HG02885 (cell line): ENCODE data around the gene FAM185A.
"Not testable (repeated sequence)": the region's sequence is repeated elsewhere in the genome, so short reads cannot be mapped to it uniquely, and the experiment has no call there.

Source experiments
- ATAC-seq: cut with Tn5 transposase; IDR thresholded peaks from one replicate; pipeline ENCODE4 v1.9.1; 2021; ENCODE audit warnings: mild to moderate bottlenecking; ENCODE audit not compliant: unreplicated experiment, poor library complexity

Gene FAM185A

DNA sequence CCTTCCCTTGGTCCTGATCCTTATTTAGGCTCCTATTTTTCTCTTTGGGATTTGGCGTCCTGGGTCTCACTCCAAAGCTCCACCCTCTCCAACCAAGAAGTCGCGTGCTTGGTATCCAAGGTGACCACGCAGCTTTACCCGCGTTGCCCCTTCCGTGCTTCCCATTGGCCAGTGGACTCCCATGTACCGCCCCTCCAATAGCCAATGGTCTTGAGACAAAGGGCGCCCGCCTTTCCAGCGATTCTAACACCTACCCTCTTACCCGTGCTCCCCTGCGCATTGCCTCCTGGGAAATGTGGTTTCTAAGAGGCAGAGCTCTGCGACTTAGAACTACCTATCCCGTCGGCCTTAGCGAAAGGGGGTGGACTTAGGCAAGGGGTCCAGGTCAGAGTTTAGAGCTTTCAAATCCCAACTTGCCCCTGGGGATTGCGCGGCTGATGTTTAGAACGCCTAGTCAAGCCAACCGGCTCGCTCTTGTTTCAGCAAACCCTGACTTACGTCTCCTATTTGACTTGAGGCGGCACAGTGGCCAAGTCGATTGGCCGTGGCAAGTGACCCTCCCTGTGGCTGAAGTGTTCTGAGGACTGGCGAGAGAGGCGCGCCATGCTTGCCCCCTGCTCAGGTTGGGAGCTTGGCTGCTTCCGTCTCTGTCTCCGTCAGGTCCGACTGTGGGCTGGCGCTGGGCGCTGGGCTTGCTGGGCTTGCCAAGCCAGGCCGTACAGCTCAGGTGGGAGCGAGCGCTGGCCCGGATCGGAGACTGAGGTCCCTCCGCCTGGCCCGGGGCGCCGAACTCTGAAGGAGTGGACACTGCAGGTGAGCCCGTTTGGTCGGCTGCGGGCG lies at the start of gene FAM185A:
Gene FAM185A, plus strand, starts transcription at position 395 of the 840 bp plus-strand sequence. Its CDS starts 209 bp downstream, at position 604.
- ATAC-seq = peak; percentile 98

DNA sequence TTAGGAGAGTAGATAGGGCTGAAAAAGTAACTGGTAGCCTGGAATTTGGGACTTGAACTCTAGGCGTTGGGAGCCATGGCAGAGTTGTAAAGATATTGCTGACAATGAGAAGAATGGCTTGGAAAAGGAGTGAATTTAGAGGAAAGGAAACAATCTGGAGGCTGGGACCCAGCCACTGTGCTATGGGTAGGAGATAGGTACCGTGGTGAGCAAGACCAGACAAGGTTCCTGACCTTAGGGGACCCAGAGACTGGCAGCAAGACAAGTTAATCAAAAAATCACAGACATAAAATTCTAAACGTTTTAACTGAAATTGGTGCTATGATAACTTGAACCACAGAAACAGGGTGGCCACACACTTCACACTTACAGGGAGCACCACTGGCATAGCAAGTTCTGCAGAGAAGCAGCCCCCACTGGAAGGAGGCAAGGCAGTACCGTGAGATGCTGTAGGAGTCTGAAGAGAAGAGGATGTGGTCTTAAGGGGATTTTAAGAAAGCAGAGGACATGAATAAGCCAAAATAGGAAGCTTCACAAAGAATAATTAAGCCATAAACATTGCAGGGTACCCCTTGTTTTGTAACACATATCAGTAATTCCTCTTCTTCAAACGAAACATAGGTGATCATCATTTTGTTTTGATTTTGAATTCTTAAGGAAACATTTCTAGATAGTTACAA lies 35.6 kb upstream of the FAM185A start:
- ATAC-seq = peak; percentile 69

DNA sequence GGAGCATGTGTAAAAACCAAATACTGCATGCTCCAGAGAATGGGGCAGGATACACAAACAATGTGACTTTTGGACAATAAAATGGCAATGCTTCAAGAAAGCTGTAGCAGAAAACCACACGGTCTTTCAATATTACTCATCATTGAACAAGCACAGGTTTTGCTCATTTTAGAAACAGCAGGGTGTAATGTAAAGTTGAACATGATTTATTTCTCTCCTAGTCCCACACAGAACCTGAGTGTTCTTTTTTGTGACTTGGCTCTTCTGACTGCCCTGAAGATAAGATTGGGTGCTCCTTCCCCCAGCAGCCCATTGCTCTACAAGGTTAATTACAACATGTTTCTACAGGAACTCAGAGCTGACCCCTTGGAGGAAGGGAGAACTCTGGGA lies 35.1 kb upstream of the FAM185A start:
- peak; percentile 78 for ATAC-seq

DNA sequence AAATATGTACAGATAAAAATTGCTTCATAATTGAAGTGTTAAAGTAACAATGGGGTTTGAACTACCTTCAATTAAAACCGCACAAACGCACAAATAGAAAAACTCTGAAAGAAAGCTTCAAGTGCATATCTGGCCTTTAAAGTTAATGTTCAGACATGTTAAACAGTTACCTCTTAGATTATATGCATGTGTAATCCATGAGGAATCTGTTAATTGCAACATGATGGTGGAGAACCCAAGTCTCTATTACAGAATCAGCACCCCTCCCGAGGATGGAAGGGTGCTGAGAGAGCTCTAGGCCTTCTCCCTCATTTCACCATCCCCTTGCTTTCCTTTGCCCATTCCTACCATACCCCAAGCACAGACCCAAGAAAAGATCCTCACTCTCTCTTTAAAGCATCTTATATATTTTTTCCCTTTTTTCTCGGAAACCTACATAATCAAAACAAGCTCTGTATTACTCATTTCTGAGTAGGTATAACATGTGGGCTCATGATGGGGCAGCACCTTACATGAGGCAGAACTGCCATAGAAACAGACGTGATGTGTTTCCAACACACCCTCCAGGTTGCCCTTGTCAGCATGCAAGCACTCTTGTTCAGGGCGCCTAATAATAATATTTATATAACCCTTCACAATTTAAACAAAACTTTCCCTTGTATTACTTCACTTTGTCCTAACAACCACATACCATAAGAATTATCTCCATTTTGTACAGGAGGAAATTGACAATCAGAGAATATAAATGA lies 33.9 kb upstream of the FAM185A start:
- ATAC-seq = not testable (repeated sequence)

DNA sequence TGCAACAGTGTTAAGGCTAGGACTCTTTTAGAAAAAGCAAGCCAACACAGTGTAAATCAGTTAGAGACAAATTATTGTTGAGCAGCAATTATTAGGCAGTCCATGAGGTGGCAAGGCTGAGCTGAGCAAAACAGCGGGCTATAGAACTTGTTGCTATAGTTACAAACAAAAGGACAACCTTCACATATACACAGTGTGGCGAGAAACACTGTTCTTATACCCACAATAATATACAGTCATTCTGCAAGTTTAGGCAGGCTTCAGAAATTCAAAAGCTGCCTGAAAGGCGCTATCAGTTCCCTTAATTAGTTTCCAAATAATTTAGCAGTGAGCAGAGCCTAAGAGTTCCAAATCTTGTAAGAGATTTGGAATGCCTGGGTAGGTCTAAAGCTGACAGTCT lies 33.1 kb upstream of the FAM185A start:
- ATAC-seq = peak; percentile 52

DNA sequence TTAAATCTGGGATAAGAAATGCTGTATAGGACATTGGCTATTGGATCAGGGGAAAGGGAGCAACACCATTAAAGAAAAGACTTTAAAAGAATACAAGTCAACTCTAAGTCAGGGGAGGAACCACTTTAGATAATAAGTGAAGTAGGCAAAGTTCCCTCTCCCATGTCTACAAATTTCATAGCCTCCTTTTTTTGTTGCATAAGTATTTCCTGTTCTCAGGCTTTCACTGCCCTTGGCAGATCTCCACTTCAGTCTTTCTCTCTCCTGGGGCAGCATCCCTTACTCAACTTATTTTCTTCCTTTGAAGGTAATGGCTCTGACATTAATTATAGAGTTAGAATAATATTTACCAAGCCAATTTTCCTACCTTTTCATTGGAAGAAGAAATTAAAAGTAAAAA lies 30.3 kb upstream of the FAM185A start:
- not testable (repeated sequence) for ATAC-seq

DNA sequence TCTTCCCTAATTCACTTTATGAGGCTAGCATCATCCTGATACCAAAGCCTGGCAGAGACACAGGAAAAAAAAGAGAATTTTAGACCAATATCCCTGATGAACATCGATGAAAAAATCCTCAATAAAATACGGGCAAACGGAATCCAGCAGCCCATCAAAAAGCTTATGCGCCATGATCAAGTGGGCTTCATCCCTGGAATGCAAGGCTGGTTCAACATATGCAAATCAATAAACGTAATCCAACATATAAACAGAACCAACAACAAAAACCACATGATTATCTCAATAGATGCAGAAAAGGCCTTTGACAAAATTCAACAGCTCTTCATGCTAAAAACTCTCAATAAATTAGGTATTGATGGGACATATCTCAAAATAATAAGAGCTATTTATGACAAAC lies 22.6 kb upstream of the FAM185A start:
- ATAC-seq = not testable (repeated sequence)

DNA sequence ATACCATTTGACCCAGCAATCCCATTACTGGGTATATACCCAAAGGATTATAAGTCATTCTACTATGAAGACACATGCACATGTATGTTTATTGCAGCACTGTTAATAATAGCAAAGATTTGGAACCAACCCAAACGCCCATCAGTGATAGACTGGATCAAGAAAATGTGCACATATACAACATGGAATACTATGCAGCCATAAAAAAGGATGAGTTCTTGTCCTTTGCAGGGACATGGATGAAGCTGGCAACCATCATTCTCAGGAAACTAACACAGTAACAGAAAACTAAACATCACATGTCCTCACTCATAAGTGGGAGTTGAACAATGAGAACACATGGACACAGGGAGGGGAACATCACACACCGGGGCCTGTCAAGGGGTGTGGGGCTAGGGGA lies 19.1 kb upstream of the FAM185A start:
- not testable (repeated sequence) for ATAC-seq

DNA sequence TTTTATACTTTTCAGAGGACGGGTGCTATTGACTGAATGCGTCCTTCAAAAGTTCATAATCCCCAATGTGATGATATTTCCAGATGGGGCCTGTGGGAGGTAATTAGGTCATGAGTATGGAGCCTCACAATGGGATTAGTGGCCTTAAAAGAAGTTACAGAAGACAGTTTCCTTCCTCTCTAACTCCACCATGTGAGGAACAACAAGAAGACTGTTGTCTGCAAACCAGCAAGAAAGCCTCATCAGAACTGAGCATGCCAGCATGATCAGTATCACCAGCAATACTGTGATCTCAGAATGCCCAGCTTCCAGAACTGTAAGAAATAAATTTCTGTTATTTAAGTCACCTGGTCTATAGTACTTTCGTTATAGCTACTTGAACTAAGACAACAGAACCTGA lies 18.4 kb upstream of the FAM185A start:
- not testable (repeated sequence) for ATAC-seq

DNA sequence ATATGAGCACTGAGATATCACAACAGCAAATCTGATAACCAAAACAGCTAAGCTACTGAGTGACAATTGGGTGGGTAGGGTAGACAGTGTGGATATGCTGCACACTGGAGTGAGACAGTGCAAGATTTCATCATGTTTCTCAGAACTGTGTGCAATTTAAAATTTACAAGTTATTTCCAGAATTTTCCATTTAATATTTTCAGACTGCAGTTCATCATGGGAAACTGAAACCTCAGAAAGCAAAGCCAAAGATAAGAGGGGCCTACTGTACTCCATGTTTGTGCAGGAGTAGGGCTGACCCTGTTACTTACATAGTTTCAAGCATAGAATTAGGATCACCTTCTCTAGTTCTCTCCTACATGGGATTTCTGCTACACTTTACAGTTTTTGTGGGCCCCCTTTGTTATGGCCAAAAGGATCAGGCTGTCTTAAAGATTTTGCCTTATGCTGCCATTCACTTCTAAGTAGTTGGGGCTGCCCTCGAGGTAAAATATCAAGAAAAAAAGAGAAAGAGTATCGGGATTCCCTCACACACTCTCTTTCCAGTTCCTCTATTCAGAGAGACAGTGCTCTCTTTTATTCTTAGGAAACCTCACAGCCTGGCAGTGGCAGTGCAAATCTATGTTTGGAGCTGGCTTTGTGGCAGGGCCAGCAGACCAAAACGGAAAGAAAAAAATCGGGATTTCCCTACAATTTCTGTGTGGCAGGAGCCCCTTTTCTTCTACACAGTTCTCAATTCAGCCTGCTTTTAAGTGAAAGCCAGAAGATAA lies 6.6 kb upstream of the FAM185A start:
- ATAC-seq = peak; percentile 50

DNA sequence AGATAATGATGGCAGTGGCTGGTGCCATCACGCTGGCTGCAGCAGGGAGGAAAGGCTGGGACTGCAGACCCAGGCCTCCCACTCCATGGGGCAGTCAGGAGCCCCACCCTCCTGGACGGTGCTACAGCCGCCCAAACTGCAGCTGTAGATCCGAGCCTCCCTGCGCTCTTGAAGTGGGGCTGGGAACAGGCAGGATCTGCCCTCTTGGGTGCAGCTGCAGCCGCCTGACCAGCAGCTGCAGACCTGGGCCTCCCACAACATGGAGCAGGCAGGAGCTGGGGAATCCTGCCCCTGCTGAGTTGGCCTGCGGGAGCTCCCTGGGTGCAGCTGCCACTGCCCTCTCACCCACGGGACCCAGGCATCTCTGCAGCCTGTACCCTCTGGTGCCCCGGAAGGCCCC lies 4.9 kb upstream of the FAM185A start:
- ATAC-seq = not testable (repeated sequence)

DNA sequence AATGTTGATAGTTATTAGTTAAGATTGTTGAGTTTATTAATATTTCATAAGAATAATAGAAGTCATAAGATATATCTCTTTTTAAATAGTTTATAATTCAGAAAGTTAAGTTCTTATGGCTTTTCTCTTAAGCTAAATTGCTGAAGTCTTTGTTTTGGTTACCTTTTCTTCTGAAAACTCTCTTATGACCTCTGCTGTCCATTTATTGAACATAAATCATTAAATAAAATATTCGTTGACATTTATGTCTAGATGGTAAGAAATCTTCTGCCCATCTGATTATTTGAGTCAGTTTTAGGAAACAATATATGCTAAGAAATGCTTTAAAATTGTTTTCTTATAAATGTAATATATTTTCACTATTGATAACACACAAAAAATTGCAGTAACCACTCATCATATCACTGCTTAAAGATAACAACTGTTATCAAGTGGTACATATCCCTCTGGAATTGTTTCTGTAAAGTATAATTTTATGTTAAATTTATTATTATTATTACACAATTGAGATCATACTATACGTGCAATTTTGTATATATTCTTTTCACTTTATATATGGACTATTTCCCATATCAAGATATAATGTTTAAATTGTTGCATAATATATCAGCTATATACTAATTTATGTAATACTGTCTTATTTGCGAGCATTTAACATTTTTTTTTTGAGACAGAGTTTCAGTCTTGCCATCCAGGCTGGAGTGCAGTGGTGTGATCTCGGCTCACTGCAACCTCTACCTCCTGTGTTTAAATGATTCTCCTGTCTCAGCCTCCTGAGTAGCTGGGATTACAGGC lies 3.1 kb upstream of the FAM185A start:
- not testable (repeated sequence) for ATAC-seq

DNA sequence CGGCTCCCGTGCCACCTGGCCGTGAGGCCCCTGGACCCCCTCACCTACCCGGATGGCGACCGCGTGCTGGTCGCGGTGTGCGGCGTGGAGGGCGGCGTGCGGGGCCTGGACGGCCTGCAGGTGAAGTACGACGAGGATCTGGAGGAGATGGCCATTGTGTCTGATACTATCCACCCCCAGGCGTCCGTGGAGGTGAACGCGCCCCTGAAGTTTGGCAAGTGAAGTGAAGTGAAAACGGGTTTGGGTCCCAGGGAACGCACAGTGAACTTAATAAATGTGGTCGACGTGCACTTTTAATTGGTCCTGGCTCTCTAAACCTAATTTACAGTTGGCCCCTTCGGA lies 617 bp downstream of the FAM185A start:
- not testable (repeated sequence) for ATAC-seq

DNA sequence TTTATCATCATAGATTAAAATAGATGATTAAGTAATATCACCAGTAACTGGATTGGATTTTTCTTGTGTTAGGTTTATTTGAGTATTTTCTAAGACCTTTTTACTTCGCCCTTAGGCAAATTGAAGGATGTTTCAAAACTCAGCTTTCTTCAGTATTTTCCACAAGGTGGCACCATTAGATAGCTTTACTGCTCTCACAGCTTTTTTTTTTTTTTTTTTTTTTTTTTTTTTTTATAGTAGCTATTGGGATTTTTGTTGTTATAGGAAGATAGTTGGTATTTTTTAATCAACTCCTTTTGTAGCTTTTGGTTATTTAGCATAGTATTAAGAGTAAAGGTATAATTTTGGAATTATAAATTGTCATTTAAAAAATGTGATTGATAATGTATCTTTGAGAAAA lies 9.4 kb downstream of the FAM185A start:
- ATAC-seq = not testable (repeated sequence)

DNA sequence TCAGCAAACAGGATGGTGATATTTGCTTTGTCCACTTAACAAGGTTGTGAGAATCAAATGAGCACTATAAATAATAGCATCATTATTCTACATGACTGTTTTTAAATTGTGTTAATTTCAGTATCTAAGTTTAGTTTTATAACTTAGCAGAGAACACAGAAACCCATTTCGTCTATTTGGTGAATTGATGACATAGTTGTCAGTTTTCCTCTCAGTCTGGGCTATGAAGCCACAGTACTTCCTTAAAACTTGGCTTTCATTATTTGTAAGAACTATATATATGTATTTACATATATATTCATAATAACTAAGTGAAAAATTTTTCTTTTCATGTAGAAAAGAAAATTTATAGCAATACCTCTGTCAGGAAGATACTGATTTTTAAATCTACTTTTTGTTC lies 11.1 kb downstream of the FAM185A start:
- ATAC-seq = peak; percentile 62

DNA sequence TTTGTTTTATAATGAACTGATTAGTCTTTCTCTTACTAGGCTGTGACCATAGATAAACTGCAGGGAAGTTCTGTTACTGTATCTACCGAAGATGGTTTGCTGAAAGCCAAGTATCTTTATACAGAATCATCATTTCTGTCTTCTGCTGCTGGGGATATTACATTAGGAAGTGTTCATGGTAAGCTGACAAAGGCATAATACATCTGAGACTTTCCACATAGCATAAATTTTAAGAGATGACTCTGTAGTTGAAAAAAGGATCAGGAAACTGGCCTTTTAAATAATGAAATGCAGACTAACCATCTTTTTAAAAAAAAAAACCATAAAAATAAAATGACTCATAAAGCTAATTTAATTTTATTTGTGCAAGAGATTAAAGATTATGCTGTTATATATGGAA lies 12.4 kb downstream of the FAM185A start:
- ATAC-seq = not testable (repeated sequence)

DNA sequence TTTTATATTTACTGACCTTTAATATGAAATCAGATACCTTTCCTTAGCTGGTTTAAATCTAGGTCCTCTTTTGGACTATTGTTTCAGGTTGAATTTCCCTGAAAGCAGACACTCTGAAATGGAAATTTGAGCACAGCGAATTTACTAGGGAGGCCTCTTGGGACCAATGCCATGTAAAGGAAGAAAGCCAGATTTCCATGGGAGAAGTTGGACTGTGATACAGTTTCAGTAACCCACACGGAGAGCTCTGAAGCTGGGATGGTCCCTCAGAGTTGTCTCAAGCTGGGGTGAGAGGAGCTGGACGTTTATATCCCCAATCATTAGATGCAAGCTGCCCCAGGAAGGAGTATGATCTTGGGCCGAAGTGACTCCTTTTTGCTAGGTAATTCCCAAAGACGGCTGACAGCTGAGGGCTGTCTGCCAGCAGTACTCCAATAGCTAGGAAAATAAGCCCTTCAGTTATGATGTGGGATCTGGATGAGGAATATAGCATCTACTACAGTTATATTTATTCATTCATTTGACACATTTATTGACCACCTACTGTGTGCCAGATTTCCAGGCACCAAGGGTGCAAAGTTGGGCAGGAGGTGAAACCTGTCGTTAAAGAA lies 14.6 kb downstream of the FAM185A start:
- ATAC-seq = not testable (repeated sequence)

DNA sequence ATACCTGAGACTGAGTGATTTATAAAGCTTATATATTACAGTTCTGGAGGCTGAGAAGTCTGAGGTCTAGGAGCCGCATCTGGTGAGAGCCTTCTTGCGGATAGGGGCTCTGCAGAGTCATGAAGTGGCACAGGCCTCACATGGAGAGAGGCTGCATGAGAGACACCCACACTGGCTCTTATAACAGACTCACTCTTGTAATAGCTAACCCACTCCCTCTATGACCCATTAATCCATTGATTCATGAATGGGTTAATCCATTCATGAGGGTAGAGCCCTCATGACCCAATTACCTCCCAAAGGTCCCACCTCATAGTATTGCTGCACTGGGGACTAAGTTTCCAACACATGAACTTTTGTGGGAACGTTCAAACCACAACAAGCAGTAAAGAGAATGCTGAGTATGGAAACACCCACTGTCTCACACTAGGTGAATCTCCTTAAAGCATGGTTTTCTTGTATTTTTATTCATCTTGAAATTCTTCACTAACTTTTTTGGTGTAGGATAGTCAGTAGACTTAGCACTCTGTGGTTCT lies 20.9 kb downstream of the FAM185A start:
- not testable (repeated sequence) for ATAC-seq

DNA sequence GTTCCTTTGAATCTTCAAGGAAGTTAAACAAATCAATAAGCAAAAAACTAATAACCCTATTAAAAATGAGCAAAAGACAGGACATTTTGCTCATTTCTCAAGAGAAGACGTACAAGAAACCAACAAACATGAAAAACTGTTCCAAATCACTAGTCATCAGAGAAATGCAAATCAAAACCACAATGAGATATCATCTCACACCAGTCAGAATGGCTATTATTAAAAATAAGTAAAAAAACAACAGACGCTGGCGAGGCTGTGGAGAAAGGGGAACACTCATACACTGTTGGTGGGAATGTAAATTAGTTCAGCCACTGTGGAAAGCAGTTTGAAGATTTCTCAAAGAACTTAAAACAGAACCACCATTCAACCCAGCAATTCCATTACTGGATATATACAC lies 21.7 kb downstream of the FAM185A start:
- not testable (repeated sequence) for ATAC-seq
